K562 (cell line): ENCODE data around the gene KLRC3. TPM values are rescaled to one million over a fixed set of nuclear protein-coding genes. Genes with fewer than 3 reads are reported as not detected.

Source experiments
- CCNT2 ChIP-seq: IDR thresholded peaks from 2 replicates; pipeline ENCODE4 v1.6.1; 2011; ENCODE audit warnings: borderline replicate concordance, low read depth, mild to moderate bottlenecking, moderate library complexity, mixed read lengths, low read length; ENCODE audit not compliant: insufficient read length; ENCODE audit errors: extremely low read depth
- CEBPG ChIP-seq, 3 experiments: fragments of 200-800 bp in 1 of 3; sonication (Bioruptor generic) in 1 of 3; sonication (generic) in 1 of 3; formaldehyde crosslinking in 1 of 3; IDR thresholded peaks in 2 of 3; conservative IDR thresholded peaks in 1 of 3; 2 replicates each; pipeline versions ENCODE4 v1.6.1 to v1.8.0; 2016 to 2022; ENCODE audit warnings: missing compliant biosample characterization in 2 of 3, missing genetic modification characterization in 2 of 3, mild to moderate bottlenecking in 1 of 3, missing genetic modification reagents in 1 of 3
- DPF2 ChIP-seq: fragments of 450-650 bp; IDR thresholded peaks from 2 replicates; pipeline ENCODE4 v1.6.1; 2016
- FOXK2 ChIP-seq, 2 experiments: fragments of 450-650 bp; IDR thresholded peaks in 1 of 2; conservative IDR thresholded peaks in 1 of 2; 2 replicates each; pipeline ENCODE4 v1.6.1; 2016; ENCODE audit warnings: low read depth in 2 of 2, mild to moderate bottlenecking in 1 of 2
- ZBTB11 ChIP-seq, 3 experiments: fragments of 200-800 bp in 1 of 3; fragments of 250-450 bp in 1 of 3; fragments of 450-650 bp in 1 of 3; sonication (Bioruptor Pico) in 1 of 3; sonication (Bioruptor generic) in 1 of 3; formaldehyde crosslinking in 1 of 3; IDR thresholded peaks; 2 replicates each; pipeline versions ENCODE4 v1.6.1 to v1.8.0; 2016 to 2022; ENCODE audit warnings: mild to moderate bottlenecking in 2 of 3, missing genetic modification characterization in 2 of 3, missing compliant biosample characterization in 1 of 3, moderate library complexity in 1 of 3
- ZBTB5 ChIP-seq: fragments of 450-650 bp; IDR thresholded peaks from 2 replicates; pipeline ENCODE4 v1.6.1; 2017; ENCODE audit warnings: antibody characterized with exemption
- ZNF318 ChIP-seq, 2 experiments: fragments of 450-650 bp; IDR thresholded peaks; 2 replicates each; pipeline ENCODE4 v1.6.1; 2016; ENCODE audit warnings: mild to moderate bottlenecking in 2 of 2, borderline replicate concordance in 1 of 2, low read depth in 1 of 2, moderate library complexity in 1 of 2
- ZNF511 ChIP-seq: sonication (generic); formaldehyde crosslinking; IDR thresholded peaks from 2 replicates; pipeline ENCODE4 v1.8.0; 2022; ENCODE audit warnings: mild to moderate bottlenecking, missing genetic modification reagents
- ZSCAN29 ChIP-seq: fragments of 450-650 bp; IDR thresholded peaks from 2 replicates; pipeline ENCODE4 v1.6.1; 2017
- polyA plus RNA-seq, 8 experiments: library from polyadenylated mRNA; depleted of rRNA in 4 of 8; stranded (reverse) in 5 of 8; unstranded in 3 of 8; fragments of >200 nt; fragmentation: Nextera tagmentation in 2 of 8; fragmentation: Illumina TruSeq in 1 of 8; extraction: Ambion mirVana in 2 of 8; extraction: Trizol in 1 of 8; gene quantifications; 2 replicates each; pipeline versions ENCODE4 v1.2.1 to v1.2.3, GENCODE V29; 2011 to 2014; ENCODE audit warnings: inconsistent platforms in 1 of 8, missing spikeins in 1 of 8
- total RNA-seq, 7 experiments: library from RNA; depleted of rRNA in 6 of 7; stranded (reverse); fragments of >200 nt in 6 of 7; fragmentation: Illumina TruSeq in 2 of 7; extraction: Trizol in 2 of 7; gene quantifications; 2 replicates each; pipeline versions ENCODE4 v1.2.1 to v1.2.3, GENCODE V29; 2011 to 2021; ENCODE audit warnings: low replicate concordance in 1 of 7

KLRC3 gene
- total and polyA plus RNA-seq, 9 of the 15 experiments (the other 6 are each of a cell fraction or from before 2014, with no cell fraction given), result 0.09 to 0.32 (median 0.18) TPM; not detected in 5

DNA sequence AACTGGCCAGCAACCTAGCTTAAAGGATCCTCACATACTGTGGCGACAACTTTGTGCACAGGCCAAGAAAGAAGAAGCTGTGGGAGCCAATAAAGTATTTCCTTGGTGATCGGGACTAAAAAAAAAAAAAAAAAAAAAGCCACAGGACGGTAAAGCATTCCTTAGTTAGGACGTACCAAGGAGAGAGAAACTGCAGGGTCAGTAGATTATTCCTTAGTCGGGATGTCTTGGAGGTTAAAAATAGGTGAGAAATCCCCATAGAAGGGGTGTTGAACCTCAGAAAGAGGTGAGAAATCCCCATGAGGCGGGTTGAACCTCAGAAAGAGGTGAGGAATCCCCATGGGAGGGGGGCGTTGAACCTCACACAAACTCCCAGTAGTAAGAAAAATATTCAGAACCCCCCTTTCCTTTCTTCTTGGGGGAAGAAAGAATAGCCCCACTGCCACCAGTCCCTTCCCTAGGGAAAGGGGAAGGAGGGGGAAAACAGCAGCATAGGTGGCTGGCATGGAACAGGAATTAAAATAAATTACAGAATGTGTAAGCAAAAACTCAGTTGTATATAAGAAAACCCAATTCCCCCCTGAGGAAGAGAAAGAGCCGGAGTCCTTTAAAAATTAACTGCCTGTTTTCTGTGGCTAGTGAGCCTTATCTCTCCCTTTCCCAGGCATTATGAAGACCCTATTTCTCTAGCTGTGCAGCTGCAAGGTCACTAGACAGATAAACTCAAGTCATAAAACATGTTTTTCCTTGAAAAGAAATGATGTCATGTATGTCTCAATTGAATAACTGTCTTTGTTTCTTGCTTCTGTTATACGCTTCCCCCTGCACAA is 57.4 kb downstream of the KLRC3 start (continued):
- 0 out of 4 replicates have a peak, but pooled peaks of 1 of the 2 experiments have one; percentile 41 for TF ChIP-seq ZNF318 (IDR thresholded peaks at IDR 0.05; ENCODE audit: borderline replicate concordance in 1 of 2, low read depth in 1 of 2)
- TF ChIP-seq CCNT2, result peak; percentile 33
- 0 out of 4 replicates have a peak, but pooled peaks of 1 of the 2 experiments have one; percentile 40 for TF ChIP-seq FOXK2 (conservative IDR thresholded peaks at IDR 0.05 in 1 of 2, IDR thresholded peaks at IDR 0.05 in 1 of 2; ENCODE audit: low read depth in 2 of 2)
- TF ChIP-seq ZNF511 (CRISPR knock-in tag), result no peak
- 0 out of 6 replicates have a peak, but pooled peaks of 1 of the 3 experiments have one; percentile 13 for TF ChIP-seq ZBTB11 (CRISPR knock-in tag; IDR thresholded peaks at IDR 0.05)
- TF ChIP-seq ZSCAN29, result no peak
- TF ChIP-seq DPF2, result peak; percentile 87
- no peak for TF ChIP-seq CEBPG (CRISPR knock-in tag; IDR thresholded peaks at IDR 0.05)
- 0 out of 4 replicates have a peak, but pooled peaks of 1 of the 2 experiments have one; percentile 28 for TF ChIP-seq CEBPG (tag; conservative IDR thresholded peaks at IDR 0.05 in 1 of 2, IDR thresholded peaks at IDR 0.05 in 1 of 2)
- TF ChIP-seq ZBTB5, result no peak
